Measurements from ENCODE around the gene PITX1.

- TF ChIP-seq CTCF (IDR thresholded peaks at IDR 0.05; ENCODE audit: extremely low read depth in 1 of 2, insufficient read depth in 1 of 2, low read depth in 1 of 2, low read length in 2 of 2): no peak
- TF ChIP-seq POLR2A (IDR thresholded peaks at IDR 0.05; ENCODE audit: low read depth, low read length): no peak
Observed at GRCh38 chr5:135047347-135047695, 13.3 kb upstream of the PITX1 start.
